Inferior parietal cortex (tissue), 1 donor: ENCODE data around the gene MAFF.
"Not testable (repeated sequence)": the region's sequence is repeated elsewhere in the genome, so short reads cannot be mapped to it uniquely, and the experiment has no call there.

ENCODE experiments used
- DNase-seq: peaks from one replicate; pipeline ENCODE4 v3.0.0-alpha.2; 2016; ENCODE audit errors: extremely low spot score

MAFF gene

DNA sequence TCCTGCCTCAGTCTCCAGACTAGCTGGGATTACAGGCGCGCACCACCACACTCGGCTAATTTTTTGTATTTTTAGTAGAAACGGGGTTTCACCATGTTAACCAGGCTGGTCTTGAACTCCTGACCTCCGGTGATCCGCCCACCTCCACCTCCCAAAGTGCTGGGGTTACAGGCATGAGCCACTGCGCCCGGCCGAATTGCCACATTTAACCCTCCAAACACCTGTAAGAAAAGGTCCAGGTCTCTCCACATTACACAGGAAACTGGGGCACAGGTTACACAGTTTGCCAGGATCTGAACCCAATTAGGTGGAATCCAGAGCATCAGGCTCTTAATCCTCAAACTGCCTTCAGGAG, 24.2 kb upstream of the MAFF start:
- DNase-seq = not testable (repeated sequence)

DNA sequence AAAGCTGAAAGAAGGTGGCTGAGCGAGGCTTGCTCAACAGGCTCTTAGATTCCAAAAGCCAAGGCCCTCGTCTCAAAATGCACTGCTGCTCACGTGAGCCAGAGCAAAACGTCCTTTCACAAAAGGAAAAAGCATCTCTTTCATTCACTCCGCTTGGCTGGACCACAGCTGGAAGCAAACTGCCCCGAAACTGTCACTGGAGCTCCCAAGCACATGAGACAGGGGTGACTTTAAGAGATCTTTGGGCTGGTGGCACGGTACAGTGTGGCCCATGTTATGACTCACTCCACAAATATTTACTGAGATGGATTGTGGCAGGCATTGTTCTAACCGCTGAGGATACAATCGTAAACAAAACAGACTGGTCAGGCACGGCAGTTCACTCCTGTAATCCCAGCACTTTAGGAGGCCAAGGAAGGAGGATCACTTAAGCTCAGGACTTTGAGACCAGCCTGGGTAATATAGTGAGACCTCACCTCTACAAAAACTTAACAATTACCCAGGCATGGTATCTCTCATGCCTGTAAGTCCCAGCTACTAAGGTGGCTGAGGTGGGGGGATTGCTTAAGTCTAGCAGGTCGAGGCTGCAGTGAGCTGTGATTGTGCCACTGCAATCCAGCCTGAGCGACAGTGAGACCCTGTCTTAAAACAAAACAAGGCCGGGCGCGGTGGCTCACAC, 23.7 kb upstream of the MAFF start:
- DNase-seq = peak; percentile 57

DNA sequence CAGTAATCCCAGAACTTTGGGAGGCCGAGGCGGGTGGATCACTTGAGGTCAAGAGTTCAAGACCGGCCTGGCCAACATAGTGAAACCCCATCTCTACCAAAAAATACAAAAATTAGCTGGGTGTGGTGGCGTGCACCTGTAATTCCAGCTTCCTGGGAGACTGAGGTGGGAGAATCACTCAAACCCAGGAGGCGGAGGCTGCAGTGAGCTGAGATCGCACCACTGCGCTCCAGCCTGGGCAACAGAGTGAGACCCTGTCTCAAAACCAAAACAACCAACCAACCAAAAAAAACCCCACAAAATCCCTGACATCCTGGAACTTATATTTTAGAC, 23.2 kb upstream of the MAFF start:
- not testable (repeated sequence) for DNase-seq

DNA sequence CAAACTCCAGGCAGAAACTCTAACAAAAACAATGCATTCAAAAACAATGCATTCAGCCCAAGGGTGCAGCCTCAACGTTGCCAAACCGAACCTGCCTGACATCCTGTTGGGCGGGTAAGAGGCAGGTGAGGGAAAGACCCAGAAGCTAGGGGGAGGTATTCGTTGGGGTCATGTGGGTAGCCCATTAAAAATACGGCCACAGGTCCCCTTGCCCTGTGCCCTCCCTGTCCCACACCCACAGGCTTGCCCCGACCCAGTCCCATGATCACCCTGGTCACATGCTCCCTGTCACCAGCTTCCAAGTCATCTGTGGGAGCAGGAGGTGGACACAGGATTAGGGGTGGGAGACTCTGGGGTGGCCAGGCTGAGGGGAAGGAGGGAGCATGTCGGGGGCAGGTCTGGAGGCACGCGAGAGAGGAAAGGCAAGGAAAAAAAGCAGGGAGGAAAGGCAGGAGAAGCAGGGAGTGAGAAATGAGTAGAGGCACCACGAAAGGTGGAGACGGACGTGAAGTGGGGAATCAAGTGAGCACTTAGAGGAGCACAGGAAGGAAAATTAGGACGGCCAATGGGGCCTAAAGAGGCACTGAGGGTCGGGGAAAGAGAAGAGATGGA, 20.8 kb upstream of the MAFF start:
- DNase-seq = peak; percentile 31

DNA sequence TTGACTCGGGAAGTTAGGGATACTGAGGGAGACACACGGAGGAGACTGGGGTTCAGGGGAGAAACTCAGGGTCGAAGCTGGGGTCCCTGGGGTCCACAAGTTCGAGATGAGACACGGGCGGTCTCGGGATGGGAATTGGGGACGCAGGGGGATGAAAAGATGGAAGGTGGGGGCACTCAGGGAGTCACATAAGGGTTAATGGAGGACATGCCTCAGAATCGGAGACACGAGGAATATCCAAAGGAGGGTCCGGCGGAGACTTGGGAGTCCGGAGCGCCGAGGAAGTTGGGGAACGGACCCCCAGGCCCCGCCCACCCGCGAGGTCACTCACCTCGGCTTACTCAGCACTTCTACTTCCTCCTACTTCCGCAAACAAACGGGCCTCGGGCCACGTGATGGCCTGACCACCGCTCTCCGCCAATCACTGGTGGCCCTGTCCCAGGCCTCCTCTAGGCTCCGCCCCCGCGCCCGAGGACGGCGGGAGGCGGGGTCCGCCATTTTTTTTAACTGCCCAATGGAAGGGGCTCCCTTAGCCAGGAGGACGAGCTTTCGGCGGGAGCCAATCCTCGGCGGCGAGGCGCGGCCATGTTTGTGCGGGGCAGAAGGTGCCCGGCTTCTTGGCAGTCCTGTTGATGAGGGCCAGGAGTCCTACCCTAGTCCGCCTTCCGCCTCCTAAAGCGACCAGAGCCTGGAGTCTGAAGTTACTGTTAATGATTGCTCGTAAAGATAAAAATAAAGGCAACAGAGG, 20.2 kb upstream of the MAFF start, which contains the start of gene PLA2G6:
TSS of gene PLA2G6 (minus strand) at position 378 of the 748 bp plus-strand sequence. CDS start 12,404 bp downstream, outside the sequence.
- peak; percentile 99 for DNase-seq

DNA sequence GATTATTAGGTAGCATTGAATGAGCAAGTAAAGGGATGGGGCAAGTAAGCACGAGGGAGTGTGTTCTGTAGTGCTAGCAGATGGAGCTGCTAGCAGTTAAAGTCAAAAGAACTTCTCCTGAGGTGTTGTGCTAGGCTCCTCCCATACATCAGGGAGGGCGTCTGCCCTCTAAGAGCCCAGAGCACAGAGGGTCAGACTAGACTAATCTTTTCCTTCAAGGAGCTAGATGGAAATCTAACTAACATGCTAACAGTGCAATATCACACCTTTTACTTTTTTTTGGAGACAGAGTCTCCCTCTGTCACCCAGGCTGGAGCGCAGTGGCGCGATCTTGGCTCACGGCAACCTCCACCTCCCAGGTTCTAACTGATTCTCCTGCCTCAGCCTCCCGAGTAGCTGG, 17.0 kb upstream of the MAFF start:
- no peak for DNase-seq

DNA sequence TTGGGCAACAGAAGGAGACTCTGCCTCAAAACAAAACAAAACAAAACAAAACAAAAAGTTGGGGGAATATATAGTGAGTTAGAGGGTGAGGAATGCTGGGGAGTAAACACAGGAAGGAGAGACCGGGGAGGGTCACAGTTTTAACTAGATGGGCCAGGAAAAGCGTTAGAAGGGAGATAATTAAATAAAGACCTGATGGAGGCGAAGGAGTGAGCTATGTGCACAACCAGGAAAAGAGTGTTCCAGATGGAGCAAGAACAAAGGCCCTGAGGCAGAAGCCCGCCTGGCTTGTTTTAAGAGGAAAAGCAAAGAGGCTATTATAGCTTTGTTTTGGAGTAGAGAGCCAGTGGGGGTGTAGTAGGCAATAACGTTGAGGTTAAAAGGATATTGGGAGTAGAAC, 15.4 kb upstream of the MAFF start:
- no peak for DNase-seq

DNA sequence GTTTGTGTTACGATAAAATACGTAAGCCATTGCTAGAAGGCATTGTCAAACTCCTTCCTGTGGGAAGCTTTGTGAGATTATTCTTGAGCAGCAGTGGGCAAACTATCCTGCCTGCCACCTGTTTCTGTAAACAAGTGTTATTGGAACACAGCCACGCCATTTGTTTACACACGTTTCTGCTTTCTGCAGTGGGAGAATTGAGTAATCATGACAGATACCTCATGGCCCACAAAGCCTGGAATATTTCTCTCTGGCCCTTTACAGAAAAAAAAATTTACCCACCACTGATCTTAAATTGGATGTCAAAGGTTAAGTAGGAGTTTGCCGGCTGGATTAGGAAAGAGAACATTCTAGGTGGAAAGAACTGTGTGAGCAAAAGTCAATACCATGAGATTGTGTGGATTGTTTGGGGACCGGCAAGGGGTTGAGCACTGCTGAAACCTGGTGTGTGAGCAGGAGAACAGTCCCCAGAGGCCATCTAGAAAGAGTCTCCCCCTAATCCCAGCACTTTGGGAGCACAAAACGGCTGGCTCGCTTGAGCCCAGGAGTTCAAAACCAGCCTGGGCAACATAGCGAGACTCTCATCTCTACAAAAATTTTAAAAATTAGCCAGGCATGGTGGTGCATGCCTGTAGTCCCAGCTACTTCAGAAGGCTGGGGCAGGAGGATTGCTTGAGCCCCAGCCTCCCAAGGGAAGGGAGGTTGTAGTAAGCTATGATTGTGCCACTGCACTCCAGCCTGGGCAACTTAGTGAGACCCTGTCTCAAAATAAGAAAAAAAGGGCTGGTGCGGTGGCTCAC, 14.2 kb upstream of the MAFF start:
- DNase-seq = no peak

DNA sequence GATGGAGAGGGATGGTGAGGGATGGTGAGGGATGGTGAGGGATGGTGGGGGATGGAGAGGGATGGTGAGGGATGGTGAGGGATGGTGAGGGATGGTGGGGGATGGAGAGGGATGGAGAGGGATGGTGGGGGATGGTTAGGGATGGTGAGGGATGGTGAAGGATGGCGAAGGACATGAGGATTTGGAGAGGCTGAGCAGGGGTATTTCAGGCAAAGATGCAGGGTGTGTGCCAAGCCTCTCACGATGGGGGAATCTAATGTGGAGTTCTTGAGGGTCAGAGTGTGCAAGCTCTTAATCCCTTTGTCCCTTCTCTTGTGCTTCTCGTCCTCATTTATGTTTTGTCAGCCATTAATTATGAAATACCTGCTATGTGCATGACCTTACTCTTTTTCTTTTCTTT, 12.7 kb upstream of the MAFF start:
- DNase-seq = no peak

DNA sequence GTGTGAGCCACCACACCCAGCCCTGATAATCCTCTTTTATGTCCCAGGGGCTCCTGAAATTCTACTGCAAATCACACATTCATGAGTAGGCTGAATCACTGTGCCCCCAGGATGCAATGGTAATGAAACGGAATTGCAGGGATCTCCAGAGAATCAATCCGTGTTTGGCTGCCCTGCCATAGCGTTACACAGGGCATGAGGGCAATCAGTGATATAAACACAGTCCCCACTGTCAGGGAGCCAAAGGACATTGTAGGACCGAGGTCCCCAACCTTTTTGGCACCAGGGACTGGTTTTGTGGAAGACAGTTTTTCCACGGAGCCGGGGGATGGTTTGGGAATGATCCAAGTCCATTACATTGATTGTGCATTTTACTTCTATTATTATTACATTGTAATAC, 11.2 kb upstream of the MAFF start:
- no peak for DNase-seq

DNA sequence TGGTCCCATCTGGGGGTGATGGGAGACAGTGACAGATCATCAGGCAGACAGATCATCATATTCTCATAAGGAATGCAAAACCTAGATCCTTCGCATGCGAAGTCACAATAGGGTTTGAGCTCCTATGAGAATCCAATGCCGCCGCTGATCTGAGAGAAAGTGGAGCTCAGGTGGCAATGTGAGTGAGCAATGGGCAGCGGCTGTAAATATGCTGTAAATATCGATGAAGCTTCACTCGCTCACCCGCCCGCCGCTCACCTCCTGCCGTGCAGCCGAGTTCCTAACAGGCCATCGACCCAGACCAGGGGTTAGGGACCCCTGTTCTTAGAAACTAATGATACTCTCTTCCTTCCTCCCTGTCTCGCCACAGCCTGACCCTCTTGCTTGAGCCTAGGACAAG, 10.7 kb upstream of the MAFF start:
- no peak for DNase-seq

DNA sequence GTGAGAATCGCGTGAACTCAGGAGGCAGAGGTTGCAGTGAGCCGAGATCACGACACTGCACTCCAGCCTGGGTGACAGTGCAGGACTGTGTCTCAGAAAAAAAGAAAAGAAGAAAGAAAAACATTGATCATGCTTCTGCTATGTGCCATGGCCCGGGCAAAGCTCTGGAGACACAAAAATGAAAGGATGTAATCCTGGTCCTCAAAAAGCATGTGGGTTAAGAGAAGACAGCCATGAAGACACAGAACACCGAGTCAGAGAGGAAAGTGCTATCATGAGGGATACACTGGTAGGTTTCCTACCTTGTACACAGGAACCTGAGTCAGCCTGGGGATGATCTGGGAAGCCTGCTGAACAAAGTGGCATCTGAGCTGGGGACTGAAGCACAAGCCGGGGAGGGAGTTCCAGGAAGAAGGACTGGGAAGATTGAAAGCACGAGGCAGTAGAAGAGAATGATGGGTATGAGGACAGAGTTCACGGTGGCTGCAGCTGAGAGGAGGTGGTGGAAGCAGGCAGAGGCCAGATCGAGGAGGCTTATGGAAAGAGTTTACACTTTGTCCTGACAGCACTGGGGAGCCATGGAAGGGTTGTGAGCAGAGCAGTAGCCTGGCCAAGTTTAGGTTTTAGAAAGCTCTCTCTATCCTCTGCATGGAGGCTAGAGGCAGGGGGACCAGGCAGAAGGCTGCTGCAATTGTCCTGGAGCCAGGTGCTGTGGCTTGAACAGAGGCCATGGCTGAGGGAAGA, 9.9 kb upstream of the MAFF start:
- DNase-seq = no peak

DNA sequence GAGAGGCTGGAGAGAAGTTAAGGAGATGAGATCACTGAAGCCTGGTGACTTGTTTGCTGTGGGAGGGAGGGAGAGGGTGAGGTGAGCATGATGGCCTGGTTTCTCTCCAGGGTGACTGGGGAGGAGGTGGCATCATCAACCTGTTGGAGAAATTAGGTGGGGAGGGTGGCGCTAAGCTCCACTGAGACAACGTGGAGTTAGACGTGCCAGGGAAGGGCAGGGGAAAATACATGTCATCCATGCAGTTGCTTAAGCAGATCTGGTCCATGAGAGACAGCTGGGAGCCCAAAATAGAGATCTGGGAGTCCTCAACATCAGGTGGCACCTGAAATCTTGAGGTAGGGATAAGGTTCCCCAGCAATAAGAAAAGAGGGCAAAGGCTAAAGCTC, 9.3 kb upstream of the MAFF start:
- DNase-seq = no peak

DNA sequence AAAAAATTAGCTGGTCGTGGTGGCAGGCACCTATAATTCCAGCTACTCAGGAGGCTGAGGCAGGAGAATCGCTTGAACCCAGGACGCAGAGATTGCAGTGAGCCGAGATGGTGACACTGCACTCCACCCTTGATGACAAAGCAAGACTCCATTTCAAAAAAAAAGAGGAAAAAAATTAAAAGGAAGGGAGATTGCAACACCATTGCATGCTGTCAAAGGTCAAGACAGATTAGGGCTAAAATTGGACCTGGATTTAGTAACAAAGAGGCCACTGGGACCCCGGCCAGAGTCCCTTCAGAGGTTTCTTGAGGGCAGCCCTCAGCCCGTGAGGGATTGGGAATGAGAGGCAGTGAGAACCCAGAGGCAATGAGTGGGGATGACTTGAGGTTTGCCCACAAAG, 8.2 kb upstream of the MAFF start:
- DNase-seq = no peak

DNA sequence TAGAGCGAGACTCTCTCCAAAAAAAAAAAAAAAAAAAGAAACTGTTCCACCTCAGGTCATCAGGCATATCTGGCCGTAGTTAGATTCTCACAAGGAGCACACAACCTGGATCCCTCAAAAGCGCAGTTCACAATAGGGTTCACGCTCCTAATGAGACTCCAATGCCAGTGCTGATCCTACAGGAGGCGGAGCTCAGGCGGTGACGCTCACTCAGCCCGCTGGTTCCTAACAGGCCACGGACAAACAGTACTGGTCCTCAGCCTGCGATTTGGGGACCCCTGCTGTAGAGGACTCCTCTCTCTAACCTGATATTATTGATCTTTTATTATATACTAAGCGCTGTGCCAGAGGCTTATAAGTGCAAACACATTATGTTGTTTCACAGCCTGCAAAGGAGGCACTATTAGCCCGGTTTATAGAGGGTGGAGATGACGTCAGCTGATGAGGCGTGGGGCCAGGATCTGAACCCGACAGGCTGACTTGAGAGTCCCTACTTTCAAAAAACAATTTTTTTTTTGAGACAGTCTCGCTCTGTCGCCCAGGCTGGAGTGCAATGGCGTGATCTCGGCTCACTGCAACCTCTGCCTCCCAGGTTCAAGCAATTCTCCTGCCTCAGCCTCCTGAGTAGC, 4.9 kb upstream of the MAFF start:
- no peak for DNase-seq

DNA sequence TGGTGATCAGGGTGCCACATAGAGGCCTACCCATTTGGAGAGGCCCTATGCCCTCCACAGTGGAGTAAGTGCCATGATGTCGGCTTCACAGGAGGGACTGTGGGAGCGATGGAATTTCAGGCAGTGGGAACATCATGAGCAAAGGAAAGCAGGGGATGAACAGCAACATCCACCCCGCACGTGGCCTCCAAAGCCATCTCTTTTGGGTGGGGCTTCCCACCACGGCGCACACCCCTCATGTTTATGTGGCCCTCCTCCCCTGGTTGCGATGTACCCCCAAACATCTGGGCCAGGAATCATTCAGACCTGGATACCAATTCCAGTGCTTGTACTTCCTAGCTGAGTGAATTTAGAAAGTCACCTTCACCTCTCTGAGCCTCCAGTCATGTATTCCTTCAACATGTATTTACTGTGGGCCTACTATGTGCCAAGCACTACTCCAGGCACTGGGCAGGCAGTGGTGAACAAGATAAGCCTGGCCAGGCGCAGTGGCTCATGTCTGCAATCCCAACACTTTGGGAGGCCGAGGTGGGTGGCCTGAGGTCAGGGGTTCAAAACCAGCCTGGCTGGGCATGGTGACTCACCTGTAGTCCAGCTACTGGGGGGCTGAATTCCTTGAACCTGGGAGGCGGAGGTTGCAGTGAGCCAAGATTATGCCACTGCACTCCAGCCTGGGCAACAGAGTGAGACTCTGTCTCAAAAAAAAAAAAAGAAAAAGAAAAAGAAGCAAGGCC, 1.8 kb upstream of the MAFF start:
- no peak for DNase-seq

DNA sequence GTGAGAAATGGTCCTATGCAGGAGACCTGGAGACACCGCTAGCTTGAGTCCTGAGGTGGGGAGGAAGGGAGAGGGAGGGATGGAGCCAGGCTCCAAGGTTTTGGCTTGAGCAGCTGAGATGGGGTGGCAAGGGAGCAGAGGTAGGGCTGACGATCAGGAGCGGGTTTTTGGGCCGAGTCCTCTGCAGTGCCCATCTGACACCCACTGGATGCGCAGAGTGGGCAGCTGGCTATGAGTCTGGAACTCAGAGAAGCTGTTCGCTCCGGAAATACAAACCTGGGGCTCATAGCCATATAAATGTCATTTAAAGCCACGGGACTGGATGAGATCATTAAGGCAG, 453 bp upstream of the MAFF start:
- no peak for DNase-seq

DNA sequence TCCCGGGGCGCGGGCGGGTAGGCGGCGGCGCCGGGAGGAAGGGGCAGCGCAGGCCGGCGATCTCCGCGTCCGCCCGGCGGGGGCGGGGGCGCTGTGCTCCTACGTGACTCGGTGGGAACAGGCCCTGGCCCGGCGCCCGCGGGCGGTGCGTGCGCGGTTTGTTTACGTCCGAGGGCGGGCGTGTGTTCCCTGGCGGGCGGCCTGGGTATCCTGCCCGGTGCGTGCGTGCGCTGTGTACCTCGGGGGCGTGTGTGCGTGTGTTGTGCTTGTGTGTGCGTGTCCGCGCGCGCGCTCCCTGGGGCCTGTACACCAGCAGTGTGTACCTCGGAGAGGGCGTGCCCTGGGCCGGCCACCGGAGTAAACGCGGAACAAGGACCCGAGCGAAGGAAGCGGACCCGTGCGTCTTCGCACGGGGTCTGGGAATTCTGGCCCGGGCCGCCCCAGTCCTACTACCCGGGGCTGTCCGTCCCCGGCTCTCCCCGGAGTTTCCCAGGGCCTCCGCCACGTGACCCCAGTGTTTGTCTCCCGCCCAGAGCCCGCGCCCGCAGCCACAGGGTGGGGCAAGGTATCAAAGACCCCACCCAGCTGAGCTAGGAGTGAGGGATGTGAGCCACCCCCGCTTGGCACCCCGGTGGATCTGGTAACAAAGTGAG, 769 bp downstream of the MAFF start:
- no peak for DNase-seq

DNA sequence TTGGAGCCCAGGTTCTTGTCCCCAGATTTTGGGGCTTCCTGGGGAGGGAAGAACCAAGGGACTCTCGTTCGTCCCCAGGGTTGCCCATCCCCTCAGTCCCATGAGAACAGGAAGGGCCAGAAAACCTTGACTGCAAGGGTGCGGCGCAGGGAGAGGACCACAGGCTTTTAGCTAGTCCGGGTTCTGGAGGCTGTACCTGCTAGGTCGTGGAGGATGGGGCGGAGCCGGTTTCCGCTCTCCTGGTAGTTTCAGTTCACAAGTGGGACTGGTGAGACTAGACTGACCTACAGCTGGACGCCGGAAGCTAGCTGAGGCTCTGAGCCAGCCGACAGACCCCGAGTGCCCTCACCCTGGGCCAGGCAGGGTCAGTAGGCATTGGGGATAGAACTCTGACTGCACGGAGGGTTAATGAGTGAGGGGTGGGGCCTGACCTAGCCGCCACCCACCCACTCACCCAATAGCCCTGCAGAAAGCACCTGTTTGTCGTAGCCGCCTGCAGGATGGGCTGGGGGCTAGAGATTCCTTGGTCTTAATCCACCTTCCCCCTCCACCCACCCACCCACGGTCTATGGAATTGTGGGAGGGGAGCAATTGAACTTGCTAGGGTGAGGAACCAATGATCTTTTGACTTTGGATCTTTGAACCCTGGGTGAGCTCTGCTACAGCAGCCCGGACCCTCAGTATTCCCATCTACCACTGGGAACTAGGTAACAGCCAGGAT, 1.5 kb downstream of the MAFF start:
- no peak for DNase-seq
